HepG2 (cell line): Measurements from ENCODE around the gene CDC42BPG. TPM values are rescaled to one million over a fixed set of nuclear protein-coding genes. Genes with fewer than 3 reads are reported as not detected.

Source experiments
- ATAC-seq: fragments of 200-7000 bp; cut with Tn5 transposase; 3 replicates; pipeline ENCODE4 v1.9.1; 2020; ENCODE audit warnings: mild to moderate bottlenecking, moderate library complexity
- BruUV-seq: library from RNA; stranded (reverse); fragments of 400-500 nt; replicated peaks from 2 replicates; lab custom pipeline; 2021; lab: Mats Ljungman, UMichigan
- CTCF ChIA-PET: fragments of 300-600 bp; formaldehyde crosslinking; extraction: SDS; loops from one replicate; lab custom pipeline; 2021; ENCODE audit warnings: low total read pairs, inconsistent platforms, low intra/inter-chr PET ratio; lab: Yijun Ruan, JAX
- POLR2A ChIA-PET: fragments of 350-600 bp; sonication (Branson Sonifier 250); formaldehyde crosslinking; loops from one replicate; lab custom pipeline; 2020; ENCODE audit warnings: antibody characterized with exemption, inconsistent platforms; lab: Yijun Ruan, JAX
- DNase-seq: peaks from one replicate; pipeline ENCODE4 v3.0.0-alpha.2; 2015; ENCODE audit warnings: low spot score
- FAIRE-seq: peaks from 3 replicates; lab custom pipeline; 2011; peaks lifted over from hg19 to GRCh38; lab: Jason Lieb, UNC
- H2AFZ ChIP-seq: one replicate; pipeline ENCODE4 v1.6.1; 2011; ENCODE audit warnings: low read length, inconsistent platforms
- H3K27ac ChIP-seq: fragments of 300-600 bp; 3 replicates; pipeline ENCODE4 v1.8.0; 2011; ENCODE audit warnings: mixed run types, mild to moderate bottlenecking, mixed read lengths, low read length, inconsistent platforms; ENCODE audit not compliant: insufficient read depth; ENCODE audit errors: extremely low read length
- H3K27me3 ChIP-seq, 2 experiments: fragments of 200-600 bp in 1 of 2; 2 replicates in 1 of 2; 3 replicates in 1 of 2; pipeline versions ENCODE4 v1.6.0 to v1.8.0; 2011; ENCODE audit warnings: low read length in 2 of 2, mild to moderate bottlenecking in 2 of 2, moderate library complexity in 2 of 2, inconsistent platforms in 1 of 2; ENCODE audit not compliant: insufficient read depth in 2 of 2, control insufficient read depth in 1 of 2
- H3K36me3 ChIP-seq, 2 experiments: fragments of 200-600 bp in 1 of 2; replicated peaks in 1 of 2; 2 replicates in 1 of 2; 3 replicates in 1 of 2; pipeline versions ENCODE4 v1.5.1 to v1.8.0; 2011; ENCODE audit warnings: low read length in 2 of 2, inconsistent platforms in 1 of 2; ENCODE audit not compliant: insufficient read depth in 2 of 2, control insufficient read depth in 1 of 2
- H3K4me1 ChIP-seq: 2 replicates; pipeline ENCODE4 v1.5.1; 2012; ENCODE audit warnings: low read length, inconsistent platforms; ENCODE audit not compliant: insufficient read depth
- H3K4me2 ChIP-seq: 2 replicates; pipeline ENCODE4 v1.6.0; 2011; ENCODE audit warnings: low read depth, low read length, inconsistent platforms
- H3K4me3 ChIP-seq, 3 experiments: fragments of 200-600 bp in 1 of 3; sonication (generic), shearing (Covaris generic) in 1 of 3; replicated peaks in 1 of 3; 2 replicates each; pipeline ENCODE4 v1.5.1; 2011 to 2016; ENCODE audit warnings: low read length in 3 of 3, inconsistent platforms in 2 of 3, low read depth in 2 of 3, mild to moderate bottlenecking in 2 of 3, control low read depth in 1 of 3, mixed read lengths in 1 of 3; ENCODE audit not compliant: insufficient read depth in 1 of 3
- H3K79me2 ChIP-seq: one replicate; pipeline ENCODE4 v1.6.1; 2011; ENCODE audit warnings: low read length, inconsistent platforms; ENCODE audit not compliant: insufficient read depth
- H3K9ac ChIP-seq: 2 replicates; pipeline ENCODE4 v1.6.0; 2011; ENCODE audit warnings: mild to moderate bottlenecking, low read depth, low read length, inconsistent platforms; ENCODE audit not compliant: insufficient read depth
- H3K9me3 ChIP-seq: 2 replicates; pipeline ENCODE4 v1.5.1; 2012; ENCODE audit warnings: mild to moderate bottlenecking, low read length
- H4K20me1 ChIP-seq: 2 replicates; pipeline ENCODE4 v1.6.0; 2011; ENCODE audit warnings: inconsistent platforms, mild to moderate bottlenecking, low read length, moderate library complexity; ENCODE audit not compliant: insufficient read depth
- SCMH1 ChIP-seq: sonication (generic); formaldehyde crosslinking; IDR thresholded peaks from 2 replicates; pipeline ENCODE4 v1.9.0; 2021; ENCODE audit warnings: missing genetic modification reagents, mild to moderate bottlenecking, borderline replicate concordance
- ZNF512B ChIP-seq: sonication (generic); formaldehyde crosslinking; IDR thresholded peaks from 2 replicates; pipeline ENCODE4 v1.5.1; 2020; ENCODE audit warnings: missing genetic modification reagents, mild to moderate bottlenecking, borderline replicate concordance
- ZXDC ChIP-seq: sonication (generic); formaldehyde crosslinking; IDR thresholded peaks from 2 replicates; pipeline ENCODE4 v1.5.0; 2020; ENCODE audit warnings: mild to moderate bottlenecking, missing genetic modification reagents
- WGBS: methylation state at CpG from one replicate; pipeline ENCODE4 v1.1.6; 2017; ENCODE audit warnings: low lambda C conversion rate; 5-methylcytosine and 5-hydroxymethylcytosine counted together
- in situ Hi-C: cut with HindIII; loops from 2 replicates; pipeline ENCODE4 v1.10.0; 2017; ENCODE audit warnings: low pct_unique_long_range_greater_than_20kb; ENCODE audit not compliant: extremely low pct_ligation_motif_present
- intact Hi-C: fragments of 100-400 bp; cut with micrococcal nuclease; formaldehyde crosslinking; loops from one replicate; pipeline ENCODE4 v1.10.0; 2022; ENCODE audit not compliant: unreplicated experiment
- polyA plus RNA-seq, 8 experiments: library from polyadenylated mRNA; depleted of rRNA in 3 of 8; stranded (reverse) in 7 of 8; unstranded in 1 of 8; fragments of >200 nt; fragmentation: Illumina TruSeq in 4 of 8; extraction: Trizol in 4 of 8; gene quantifications; 2 replicates each; pipeline versions ENCODE4 v1.2.1 to v1.2.3, GENCODE V29; 2011 to 2016; ENCODE audit warnings: low read depth in 4 of 8, missing spikeins in 1 of 8, mixed read lengths in 1 of 8; ENCODE audit not compliant: insufficient read depth in 1 of 8
- total RNA-seq, 5 experiments: library from RNA; depleted of rRNA; stranded (reverse); fragments of >200 nt; fragmentation: Illumina TruSeq; extraction: Trizol; gene quantifications; 2 replicates each; pipeline ENCODE4 v1.2.3, GENCODE V29; 2016; ENCODE audit warnings: low read depth in 1 of 5
- TF ChIP-seq, protein P1 (sequence below): sonication (generic); formaldehyde crosslinking; IDR thresholded peaks from 2 replicates; pipeline ENCODE4 v1.5.0; 2020; ENCODE audit warnings: missing genetic modification reagents
- TF ChIP-seq, protein P2 (sequence below): sonication (generic); formaldehyde crosslinking; conservative IDR thresholded peaks from 2 replicates; pipeline ENCODE4 v1.8.0; 2022; ENCODE audit warnings: mild to moderate bottlenecking, moderate library complexity, missing genetic modification reagents
- TF ChIP-seq, protein P3 (sequence below): sonication (generic); formaldehyde crosslinking; IDR thresholded peaks from 2 replicates; pipeline ENCODE4 v1.4.0; 2020; ENCODE audit warnings: mild to moderate bottlenecking, missing genetic modification reagents, borderline replicate concordance

The CDC42BPG gene
- total and polyA plus RNA-seq, 2 of the 13 experiments (the other 11 are each of a cell fraction or from before 2014, with no cell fraction given): 0.55 to 1.4 TPM

GRCh38 chr11:64892411-64892831, 48.0 kb upstream of the CDC42BPG start:
- no peak for ATAC-seq
- intact Hi-C loops: no loop called here
- POLR2A ChIA-PET: interaction anchor here (0.8 to 11.5 kb wide), 12 partner anchors 9 to 243 kb away, joined by 3 to 132 read pairs (median 6); partner anchors contain the start of genes ARL2, BATF2, CDC42BPG and EHD1
- TF ChIP-seq, protein P1, sequence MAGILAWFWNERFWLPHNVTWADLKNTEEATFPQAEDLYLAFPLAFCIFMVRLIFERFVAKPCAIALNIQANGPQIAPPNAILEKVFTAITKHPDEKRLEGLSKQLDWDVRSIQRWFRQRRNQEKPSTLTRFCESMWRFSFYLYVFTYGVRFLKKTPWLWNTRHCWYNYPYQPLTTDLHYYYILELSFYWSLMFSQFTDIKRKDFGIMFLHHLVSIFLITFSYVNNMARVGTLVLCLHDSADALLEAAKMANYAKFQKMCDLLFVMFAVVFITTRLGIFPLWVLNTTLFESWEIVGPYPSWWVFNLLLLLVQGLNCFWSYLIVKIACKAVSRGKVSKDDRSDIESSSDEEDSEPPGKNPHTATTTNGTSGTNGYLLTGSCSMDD: no peak
- TF ChIP-seq SCMH1 (no peak), ZXDC (CRISPR knock-in tag) (peak; percentile 15; the same call in 1 of the 2 replicates), ZNF512B (CRISPR knock-in tag) (no peak)
- TF ChIP-seq, protein P2, sequence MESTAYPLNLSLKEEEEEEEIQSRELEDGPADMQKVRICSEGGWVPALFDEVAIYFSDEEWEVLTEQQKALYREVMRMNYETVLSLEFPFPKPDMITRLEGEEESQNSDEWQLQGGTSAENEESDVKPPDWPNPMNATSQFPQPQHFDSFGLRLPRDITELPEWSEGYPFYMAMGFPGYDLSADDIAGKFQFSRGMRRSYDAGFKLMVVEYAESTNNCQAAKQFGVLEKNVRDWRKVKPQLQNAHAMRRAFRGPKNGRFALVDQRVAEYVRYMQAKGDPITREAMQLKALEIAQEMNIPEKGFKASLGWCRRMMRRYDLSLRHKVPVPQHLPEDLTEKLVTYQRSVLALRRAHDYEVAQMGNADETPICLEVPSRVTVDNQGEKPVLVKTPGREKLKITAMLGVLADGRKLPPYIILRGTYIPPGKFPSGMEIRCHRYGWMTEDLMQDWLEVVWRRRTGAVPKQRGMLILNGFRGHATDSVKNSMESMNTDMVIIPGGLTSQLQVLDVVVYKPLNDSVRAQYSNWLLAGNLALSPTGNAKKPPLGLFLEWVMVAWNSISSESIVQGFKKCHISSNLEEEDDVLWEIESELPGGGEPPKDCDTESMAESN: 0 out of 2 replicates have a peak, but pooled peaks have one; percentile 32
- TF ChIP-seq, protein P3, sequence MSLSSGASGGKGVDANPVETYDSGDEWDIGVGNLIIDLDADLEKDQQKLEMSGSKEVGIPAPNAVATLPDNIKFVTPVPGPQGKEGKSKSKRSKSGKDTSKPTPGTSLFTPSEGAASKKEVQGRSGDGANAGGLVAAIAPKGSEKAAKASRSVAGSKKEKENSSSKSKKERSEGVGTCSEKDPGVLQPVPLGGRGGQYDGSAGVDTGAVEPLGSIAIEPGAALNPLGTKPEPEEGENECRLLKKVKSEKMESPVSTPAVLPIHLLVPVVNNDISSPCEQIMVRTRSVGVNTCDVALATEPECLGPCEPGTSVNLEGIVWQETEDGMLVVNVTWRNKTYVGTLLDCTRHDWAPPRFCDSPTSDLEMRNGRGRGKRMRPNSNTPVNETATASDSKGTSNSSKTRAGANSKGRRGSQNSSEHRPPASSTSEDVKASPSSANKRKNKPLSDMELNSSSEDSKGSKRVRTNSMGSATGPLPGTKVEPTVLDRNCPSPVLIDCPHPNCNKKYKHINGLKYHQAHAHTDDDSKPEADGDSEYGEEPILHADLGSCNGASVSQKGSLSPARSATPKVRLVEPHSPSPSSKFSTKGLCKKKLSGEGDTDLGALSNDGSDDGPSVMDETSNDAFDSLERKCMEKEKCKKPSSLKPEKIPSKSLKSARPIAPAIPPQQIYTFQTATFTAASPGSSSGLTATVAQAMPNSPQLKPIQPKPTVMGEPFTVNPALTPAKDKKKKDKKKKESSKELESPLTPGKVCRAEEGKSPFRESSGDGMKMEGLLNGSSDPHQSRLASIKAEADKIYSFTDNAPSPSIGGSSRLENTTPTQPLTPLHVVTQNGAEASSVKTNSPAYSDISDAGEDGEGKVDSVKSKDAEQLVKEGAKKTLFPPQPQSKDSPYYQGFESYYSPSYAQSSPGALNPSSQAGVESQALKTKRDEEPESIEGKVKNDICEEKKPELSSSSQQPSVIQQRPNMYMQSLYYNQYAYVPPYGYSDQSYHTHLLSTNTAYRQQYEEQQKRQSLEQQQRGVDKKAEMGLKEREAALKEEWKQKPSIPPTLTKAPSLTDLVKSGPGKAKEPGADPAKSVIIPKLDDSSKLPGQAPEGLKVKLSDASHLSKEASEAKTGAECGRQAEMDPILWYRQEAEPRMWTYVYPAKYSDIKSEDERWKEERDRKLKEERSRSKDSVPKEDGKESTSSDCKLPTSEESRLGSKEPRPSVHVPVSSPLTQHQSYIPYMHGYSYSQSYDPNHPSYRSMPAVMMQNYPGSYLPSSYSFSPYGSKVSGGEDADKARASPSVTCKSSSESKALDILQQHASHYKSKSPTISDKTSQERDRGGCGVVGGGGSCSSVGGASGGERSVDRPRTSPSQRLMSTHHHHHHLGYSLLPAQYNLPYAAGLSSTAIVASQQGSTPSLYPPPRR: no peak

More at GRCh38 chr11:64892411-64892831, 48.0 kb upstream of the CDC42BPG start:
- WGBS: 12% methylated on average over 6 of the region's 11 CpGs
- peaks cover 10% of the 10 kb centered on the region; the same call in 1 of the 2 replicates for H4K20me1 ChIP-seq
- no peak for FAIRE-seq
- H3K4me3 ChIP-seq: peak overlapping the region; percentile 80 to 96 (median 95)
- H2AFZ ChIP-seq: no peak overlapping the region
- no peaks in the 10 kb centered on the region for H3K9me3 ChIP-seq
- H3K36me3 ChIP-seq: peaks cover 4 to 5% of the 10 kb centered on the region in 2 experiments; a peak in 2 of 5 replicates
- CTCF ChIA-PET: interaction anchor here (3.9 kb wide), 1 partner anchor 45 kb away, joined by 72 read pairs; no protein-coding TSS in a partner anchor
- in situ Hi-C loops: loop anchor here (5.0 kb wide), 2 partner anchors 45 to 105 kb away; no protein-coding TSS in a partner anchor
- H3K27ac ChIP-seq: peak overlapping the region; percentile 88
- no peaks in the 10 kb centered on the region; a peak in 1 of 5 replicates for H3K27me3 ChIP-seq
- BruUV-seq: no TSS peak
- peaks cover 64% of the 10 kb centered on the region for H3K4me1 ChIP-seq
- peak overlapping the region; percentile 94 for H3K4me2 ChIP-seq
- H3K79me2 ChIP-seq: peaks cover 27% of the 10 kb centered on the region
- H3K9ac ChIP-seq: peak overlapping the region; percentile 96
- DNase-seq: no peak
